Measurements from ENCODE around the gene TRMT61A.

TRMT61A gene

DNA sequence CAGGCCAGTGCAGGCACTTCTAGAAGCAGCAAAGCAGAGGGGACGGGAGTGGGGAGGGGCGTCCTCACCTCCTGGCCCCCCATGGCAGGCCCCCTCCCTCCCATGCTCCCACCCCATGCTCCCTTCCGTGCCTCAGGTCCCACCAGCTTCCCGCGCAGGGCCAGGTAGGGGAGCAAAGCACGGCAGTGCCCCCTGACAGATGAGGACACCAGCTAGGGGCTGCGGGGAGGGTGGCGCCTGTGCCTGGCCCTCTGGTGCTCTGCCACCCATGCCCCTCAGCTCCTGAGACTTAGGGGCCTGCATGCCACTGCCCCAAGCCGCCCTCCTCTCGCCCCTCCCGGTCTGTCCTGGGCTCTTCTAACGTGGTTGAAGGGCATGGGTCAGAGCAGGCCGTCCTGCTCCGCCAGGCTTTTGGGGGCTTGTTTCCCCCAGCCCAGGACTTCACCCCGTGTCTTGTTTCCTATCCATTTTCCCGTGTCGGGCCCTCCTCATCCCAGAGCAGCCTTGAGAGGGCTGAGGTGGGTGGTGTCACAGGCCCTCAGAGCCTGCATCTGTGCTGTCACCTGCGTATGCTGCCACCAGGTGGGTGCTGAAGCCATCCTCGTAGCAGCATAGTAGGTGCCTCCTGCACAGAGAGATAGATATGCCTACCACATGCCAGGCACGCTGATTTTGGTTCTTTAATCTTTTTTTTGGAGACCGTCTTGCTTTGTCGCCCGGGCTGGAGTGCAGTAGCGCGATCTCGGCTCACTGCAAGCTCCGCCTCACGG is 10.2 kb downstream of the TRMT61A start:
- TF ChIP-seq ARNT (IDR thresholded peaks at IDR 0.05): no peak
- no peak for DNase-seq (ENCODE audit: extremely low spot score)
- POLR2A ChIA-PET: interaction anchor here (1.0 to 2.3 kb wide), 4 partner anchors 10 to 19 kb away, joined by 4 to 13 read pairs (median 7); partner anchors contain the start of genes CKB and TRMT61A
- CTCF ChIA-PET: no interaction called here

GRCh38 chr14:103540821-103541708 is 12.1 kb downstream of the TRMT61A start:
- no peak for TF ChIP-seq LEF1 (IDR thresholded peaks at IDR 0.05; ENCODE audit: borderline replicate concordance)
- no peak for TF ChIP-seq PKNOX1 (IDR thresholded peaks at IDR 0.05)
- TF ChIP-seq ZNF384 (IDR thresholded peaks at IDR 0.05): no peak
- no peak for TF ChIP-seq NFRKB (IDR thresholded peaks at IDR 0.05)
- TF ChIP-seq CTBP1 (IDR thresholded peaks at IDR 0.05; ENCODE audit: borderline replicate concordance): no peak
- no peak for TF ChIP-seq HDGF (IDR thresholded peaks at IDR 0.05; ENCODE audit: borderline replicate concordance)
- TF ChIP-seq FOXA1 (IDR thresholded peaks at IDR 0.05): no peak
- TF ChIP-seq TARDBP (IDR thresholded peaks at IDR 0.05): no peak
- TF ChIP-seq FOXM1 (IDR thresholded peaks at IDR 0.05; ENCODE audit: borderline replicate concordance): no peak
- TF ChIP-seq ELF4 (IDR thresholded peaks at IDR 0.05): no peak
- no peak for TF ChIP-seq ARNT (IDR thresholded peaks at IDR 0.05)
- no peak for TF ChIP-seq L3MBTL2 (conservative IDR thresholded peaks at IDR 0.05)
- no peak for TF ChIP-seq SP1 (IDR thresholded peaks at IDR 0.05)
- TF ChIP-seq FOXK2 (IDR thresholded peaks at IDR 0.05): no peak
- no peak for TF ChIP-seq SUZ12 (IDR thresholded peaks at IDR 0.05)
- no peak for TF ChIP-seq BHLHE40 (IDR thresholded peaks at IDR 0.05; ENCODE audit: borderline replicate concordance)
- no peak for DNase-seq (ENCODE audit: extremely low spot score)
- POLR2A ChIA-PET: interaction anchor here (1.4 to 2.3 kb wide), 3 partner anchors 12 to 22 kb away, joined by 6 to 14 read pairs (median 13); partner anchors contain the start of genes CKB and TRMT61A
- CTCF ChIA-PET: interaction anchor here (0.5 to 3.1 kb wide), 3 partner anchors 22 to 249 kb away, joined by 3 to 13 read pairs (median 5); no protein-coding TSS in a partner anchor

DNA sequence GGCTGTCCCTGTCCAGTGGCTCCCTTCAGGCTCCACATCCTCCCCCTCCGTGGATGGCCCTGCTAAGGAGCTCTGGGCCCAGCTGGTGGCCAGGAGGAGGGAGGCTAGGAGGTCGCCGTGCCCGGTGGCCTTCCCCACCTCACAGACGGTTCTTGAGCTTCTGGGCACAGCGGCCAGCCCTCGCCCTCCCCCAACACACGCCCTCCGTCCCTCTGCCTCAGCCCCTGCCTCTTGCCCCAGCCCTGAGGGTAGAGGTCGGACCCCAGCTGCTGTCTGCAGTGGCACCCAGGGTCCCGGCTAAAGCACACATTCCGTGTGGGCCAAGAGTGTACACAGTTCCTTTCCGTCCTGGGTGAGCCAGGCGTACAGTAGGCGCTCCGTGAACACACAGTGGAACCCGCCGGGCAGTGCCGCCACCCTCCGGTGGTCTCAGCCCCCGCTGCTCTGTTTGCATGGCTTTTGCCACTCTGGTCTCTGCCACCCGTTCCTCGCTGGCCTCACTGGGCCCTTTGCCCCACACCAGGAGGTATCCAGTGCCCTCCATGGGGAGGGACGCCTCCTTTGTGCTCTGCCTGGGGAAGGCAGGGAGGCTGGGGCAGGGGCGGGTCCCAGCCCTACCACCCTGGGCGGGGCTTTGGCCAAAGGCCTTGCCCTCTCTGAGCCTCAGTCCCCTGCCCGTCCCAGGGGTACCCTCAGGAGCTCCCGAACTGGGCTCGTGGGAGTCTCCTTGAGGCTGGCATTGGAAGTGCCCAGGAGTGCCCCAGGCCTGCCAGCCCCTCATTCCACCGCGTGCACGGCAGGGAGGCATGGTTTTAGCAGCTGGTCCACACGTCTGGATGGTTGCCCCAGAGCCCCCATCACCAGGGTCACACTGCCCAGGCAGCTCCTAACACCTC is 13.0 kb downstream of the TRMT61A start:
- POLR2A ChIA-PET: interaction anchor here (0.5 to 2.3 kb wide), 4 partner anchors 13 to 23 kb away, joined by 4 to 13 read pairs (median 5); partner anchors contain the start of genes CKB and TRMT61A
- CTCF ChIA-PET: interaction anchor here (3.1 kb wide), 1 partner anchor 23 kb away, joined by 13 read pairs; no protein-coding TSS in a partner anchor
- DNase-seq (ENCODE audit: extremely low spot score): no peak
- TF ChIP-seq ELF4 (IDR thresholded peaks at IDR 0.05) (no peak), SP1 (IDR thresholded peaks at IDR 0.05) (no peak), SUZ12 (IDR thresholded peaks at IDR 0.05) (no peak), L3MBTL2 (conservative IDR thresholded peaks at IDR 0.05) (no peak), BHLHE40 (IDR thresholded peaks at IDR 0.05; ENCODE audit: borderline replicate concordance) (no peak), FOXK2 (IDR thresholded peaks at IDR 0.05) (no peak), ARNT (IDR thresholded peaks at IDR 0.05) (no peak), ZNF384 (IDR thresholded peaks at IDR 0.05) (no peak), FOXA1 (IDR thresholded peaks at IDR 0.05) (no peak), TARDBP (IDR thresholded peaks at IDR 0.05) (no peak), CTBP1 (IDR thresholded peaks at IDR 0.05; ENCODE audit: borderline replicate concordance) (no peak), LEF1 (IDR thresholded peaks at IDR 0.05; ENCODE audit: borderline replicate concordance) (no peak), HDGF (IDR thresholded peaks at IDR 0.05; ENCODE audit: borderline replicate concordance) (no peak), FOXM1 (IDR thresholded peaks at IDR 0.05; ENCODE audit: borderline replicate concordance) (no peak)

DNA sequence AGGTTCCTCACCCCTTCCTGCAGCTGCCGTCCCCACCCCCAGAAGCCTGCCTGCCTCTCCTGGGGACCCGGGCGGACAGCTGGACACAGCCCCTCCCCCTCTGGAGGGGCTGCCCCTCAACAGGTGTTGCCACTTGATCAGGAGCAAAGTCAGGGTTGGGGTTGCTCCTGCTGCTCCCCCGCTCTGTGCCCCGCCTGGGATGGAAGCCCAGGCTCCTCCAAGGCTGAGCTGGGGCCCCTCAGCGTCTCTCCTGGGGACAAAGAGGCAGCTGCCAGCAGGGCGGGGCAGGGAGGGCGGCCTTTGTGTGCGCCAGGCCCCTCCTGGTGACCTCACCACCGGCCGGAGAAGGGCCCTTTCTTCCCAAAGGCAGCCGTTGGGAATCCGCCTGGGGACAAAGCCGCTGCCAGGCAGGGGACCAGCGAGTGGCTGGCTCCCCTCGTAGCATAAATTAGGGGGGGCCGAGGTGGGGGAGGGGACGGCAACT is 13.7 kb downstream of the TRMT61A start:
- DNase-seq (ENCODE audit: extremely low spot score): no peak
- ChIA-PET CTCF (interaction anchor here (0.5 to 3.1 kb wide), 3 partner anchors 19 to 612 kb away, joined by 3 to 13 read pairs (median 3); no protein-coding TSS in a partner anchor), POLR2A (interaction anchor here (0.5 to 1.2 kb wide), 2 partner anchors 19 to 20 kb away, joined by 4 read pairs; partner anchors contain the start of gene CKB)
- TF ChIP-seq ZNF384 (IDR thresholded peaks at IDR 0.05) (no peak), FOXA1 (IDR thresholded peaks at IDR 0.05) (no peak), SP1 (IDR thresholded peaks at IDR 0.05) (no peak), NFRKB (IDR thresholded peaks at IDR 0.05) (no peak), L3MBTL2 (conservative IDR thresholded peaks at IDR 0.05) (no peak), SUZ12 (IDR thresholded peaks at IDR 0.05) (no peak), PKNOX1 (IDR thresholded peaks at IDR 0.05) (no peak), ARNT (IDR thresholded peaks at IDR 0.05) (no peak), BHLHE40 (IDR thresholded peaks at IDR 0.05; ENCODE audit: borderline replicate concordance) (no peak), LEF1 (IDR thresholded peaks at IDR 0.05; ENCODE audit: borderline replicate concordance) (no peak), FOXK2 (IDR thresholded peaks at IDR 0.05) (no peak), CTBP1 (IDR thresholded peaks at IDR 0.05; ENCODE audit: borderline replicate concordance) (no peak), TARDBP (IDR thresholded peaks at IDR 0.05) (no peak), FOXM1 (IDR thresholded peaks at IDR 0.05; ENCODE audit: borderline replicate concordance) (no peak), HDGF (IDR thresholded peaks at IDR 0.05; ENCODE audit: borderline replicate concordance) (no peak)

- ChIA-PET CTCF (interaction anchor here (0.5 to 3.1 kb wide), 3 partner anchors 18 to 612 kb away, joined by 3 to 13 read pairs (median 3); no protein-coding TSS in a partner anchor), POLR2A (interaction anchor here (0.7 to 1.2 kb wide), 2 partner anchors 20 to 24 kb away, joined by 3 to 4 read pairs; partner anchors contain the start of gene CKB)
- TF ChIP-seq FOXM1 (IDR thresholded peaks at IDR 0.05; ENCODE audit: borderline replicate concordance): no peak
- TF ChIP-seq ARNT (IDR thresholded peaks at IDR 0.05): no peak
- TF ChIP-seq FOXK2 (IDR thresholded peaks at IDR 0.05): no peak
- TF ChIP-seq NFRKB (IDR thresholded peaks at IDR 0.05): no peak
- TF ChIP-seq L3MBTL2 (conservative IDR thresholded peaks at IDR 0.05): no peak
- no peak for TF ChIP-seq SP1 (IDR thresholded peaks at IDR 0.05)
- TF ChIP-seq ELF4 (IDR thresholded peaks at IDR 0.05): no peak
- no peak for TF ChIP-seq ZNF384 (IDR thresholded peaks at IDR 0.05)
- no peak for TF ChIP-seq SUZ12 (IDR thresholded peaks at IDR 0.05)
- TF ChIP-seq TARDBP (IDR thresholded peaks at IDR 0.05): no peak
- no peak for TF ChIP-seq FOXA1 (IDR thresholded peaks at IDR 0.05)
- TF ChIP-seq BHLHE40 (IDR thresholded peaks at IDR 0.05; ENCODE audit: borderline replicate concordance): no peak
- TF ChIP-seq PKNOX1 (IDR thresholded peaks at IDR 0.05): no peak
- TF ChIP-seq HDGF (IDR thresholded peaks at IDR 0.05; ENCODE audit: borderline replicate concordance): no peak
- no peak for DNase-seq (ENCODE audit: extremely low spot score)
Measured at GRCh38 chr14:103543140-103543539, 14.1 kb downstream of the TRMT61A start.
